ENCODE measurements around the gene PHF21B.

PHF21B gene

DNA sequence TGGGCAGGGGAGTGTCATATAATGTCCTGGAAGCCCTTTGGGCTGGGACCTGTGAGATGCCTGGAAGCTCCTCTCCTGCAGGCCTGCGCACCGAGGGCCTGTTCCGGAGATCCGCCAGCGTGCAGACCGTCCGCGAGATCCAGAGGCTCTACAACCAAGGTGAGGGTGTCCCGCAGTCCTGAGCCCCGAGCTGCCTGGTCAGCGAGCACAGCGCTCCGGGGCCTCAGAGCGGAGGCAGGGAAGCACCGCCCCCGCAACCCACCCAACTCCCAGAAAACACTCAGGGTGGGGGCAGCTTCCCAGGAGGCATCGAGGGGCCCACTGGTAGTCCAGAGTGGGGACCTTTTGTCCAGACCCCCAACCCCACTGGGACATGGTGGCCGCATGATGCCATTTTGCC is 161.9 kb downstream of the PHF21B start:
- no peak for DNase-seq (ENCODE audit: extremely low read depth in 1 of 2, low read depth in 1 of 2)

GRCh38 chr22:44847380-44847779 is 162.4 kb downstream of the PHF21B start:
- no peak for DNase-seq (ENCODE audit: extremely low read depth in 1 of 2, low read depth in 1 of 2)

GRCh38 chr22:44846726-44847275 is 163.0 kb downstream of the PHF21B start:
- no peak for DNase-seq (ENCODE audit: extremely low read depth in 1 of 2, low read depth in 1 of 2)

DNA sequence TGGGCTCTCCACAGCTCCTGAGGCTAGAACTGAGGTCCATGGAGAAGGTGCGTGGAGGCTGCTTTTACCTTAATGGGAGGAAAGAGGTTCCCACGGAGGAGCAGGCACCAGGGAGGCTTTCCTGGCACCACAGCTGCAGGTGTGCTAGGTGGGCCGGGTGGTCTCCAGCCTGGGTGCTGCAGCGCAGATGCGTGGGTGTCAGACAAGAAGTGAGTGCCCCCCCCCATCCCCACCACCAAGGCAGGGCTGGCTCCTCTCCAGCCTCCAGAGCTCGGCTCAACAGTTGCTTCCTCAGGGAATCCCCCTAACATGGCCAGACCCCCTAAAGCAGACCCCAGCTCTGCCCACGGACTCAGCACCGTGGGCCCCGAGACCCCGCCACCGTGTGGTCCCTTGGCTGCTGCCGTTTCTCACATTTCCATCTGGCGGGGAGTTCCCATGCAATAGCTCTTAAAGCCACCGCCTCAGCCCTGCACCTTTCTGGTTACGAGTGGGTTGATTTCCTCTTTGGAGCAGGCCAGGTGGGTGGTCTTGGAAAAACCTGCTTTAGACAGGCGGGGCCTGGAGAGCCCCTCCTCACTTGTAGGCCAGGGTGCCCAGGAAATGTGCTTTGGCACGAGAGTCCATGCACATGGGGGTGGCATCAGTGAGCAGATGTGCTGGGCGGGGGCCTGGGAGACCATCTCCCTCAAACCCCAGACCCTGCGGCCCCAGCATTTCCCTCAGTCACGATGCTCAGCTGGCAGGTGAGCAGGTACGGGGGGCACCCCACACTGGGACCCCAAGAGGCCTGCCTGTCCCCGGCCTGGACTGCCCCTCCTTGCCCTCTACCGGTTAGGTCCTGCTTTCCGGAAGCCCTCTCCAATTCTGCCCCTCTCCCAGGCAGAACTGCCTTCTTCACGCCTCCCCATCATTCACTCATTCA is 163.7 kb downstream of the PHF21B start:
- no peak for DNase-seq (ENCODE audit: extremely low read depth in 1 of 2, low read depth in 1 of 2)

DNA sequence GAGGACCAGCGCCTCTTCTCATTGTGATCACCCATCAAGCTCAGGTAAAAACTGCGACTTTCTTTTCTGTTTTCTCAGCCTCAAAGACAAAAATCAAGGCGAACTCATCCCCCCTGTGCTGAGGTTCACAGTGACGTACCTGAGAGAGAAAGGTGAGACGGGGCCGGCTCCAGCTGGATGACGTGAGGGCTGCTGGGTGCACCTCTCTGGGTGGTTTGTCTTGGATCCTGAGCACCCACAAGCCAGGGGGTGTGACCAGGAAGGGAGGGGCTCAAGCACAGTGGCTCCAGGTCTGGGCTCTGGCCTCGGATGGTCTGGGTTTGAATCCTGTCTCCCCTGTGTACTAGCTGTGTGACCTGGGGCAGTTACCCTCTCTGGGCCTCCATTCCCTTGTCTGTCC is 164.6 kb downstream of the PHF21B start:
- DNase-seq (ENCODE audit: extremely low read depth in 1 of 2, low read depth in 1 of 2) = no peak

GRCh38 chr22:44842417-44842816 is 167.4 kb downstream of the PHF21B start:
- DNase-seq (ENCODE audit: extremely low read depth in 1 of 2, low read depth in 1 of 2) = no peak

- DNase-seq (ENCODE audit: extremely low read depth in 1 of 2, low read depth in 1 of 2) = no peak
These were observed 169.0 kb downstream of the PHF21B start for GRCh38 chr22:44840611-44841322.

- DNase-seq (ENCODE audit: extremely low read depth in 1 of 2, low read depth in 1 of 2) = no peak
These were observed 170.1 kb downstream of the PHF21B start for GRCh38 chr22:44839721-44840120.

GRCh38 chr22:44839061-44839460 is 170.7 kb downstream of the PHF21B start:
- no peak for DNase-seq (ENCODE audit: extremely low read depth in 1 of 2, low read depth in 1 of 2)

DNA sequence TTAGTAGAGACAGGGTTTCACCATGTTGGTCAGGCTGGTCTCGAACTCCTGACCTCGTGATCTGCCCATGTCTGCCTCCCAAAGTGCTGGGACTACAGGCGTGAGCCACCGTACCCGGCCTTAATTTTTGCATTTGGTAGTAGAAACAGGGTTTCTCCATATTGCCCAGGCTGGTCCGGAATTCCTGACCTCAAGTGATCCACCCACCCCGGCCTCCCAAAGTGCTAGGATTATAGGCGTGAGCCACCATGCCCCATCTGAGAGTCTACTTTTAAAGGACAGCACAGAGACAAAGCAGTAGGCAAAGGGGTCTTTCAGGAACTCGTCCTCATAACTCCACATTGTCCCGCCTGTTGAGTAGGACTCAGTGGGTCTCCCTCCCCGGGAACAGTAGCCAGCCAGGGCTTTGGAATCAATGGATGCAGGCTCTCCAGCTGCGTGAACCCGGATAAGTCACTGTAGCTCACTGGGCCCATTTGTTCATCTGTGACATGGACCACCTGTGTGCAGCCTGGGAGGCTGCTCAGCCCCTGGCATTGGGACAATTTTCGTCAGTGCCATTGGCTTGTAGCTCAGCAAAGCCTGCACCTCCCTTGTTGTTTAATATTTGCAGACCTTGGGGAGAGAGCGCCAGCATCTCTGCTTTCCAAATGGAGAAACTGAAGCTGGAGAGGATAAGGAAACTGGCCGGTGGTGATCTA is 171.3 kb downstream of the PHF21B start:
- DNase-seq (ENCODE audit: extremely low read depth in 1 of 2, low read depth in 1 of 2) = no peak

DNA sequence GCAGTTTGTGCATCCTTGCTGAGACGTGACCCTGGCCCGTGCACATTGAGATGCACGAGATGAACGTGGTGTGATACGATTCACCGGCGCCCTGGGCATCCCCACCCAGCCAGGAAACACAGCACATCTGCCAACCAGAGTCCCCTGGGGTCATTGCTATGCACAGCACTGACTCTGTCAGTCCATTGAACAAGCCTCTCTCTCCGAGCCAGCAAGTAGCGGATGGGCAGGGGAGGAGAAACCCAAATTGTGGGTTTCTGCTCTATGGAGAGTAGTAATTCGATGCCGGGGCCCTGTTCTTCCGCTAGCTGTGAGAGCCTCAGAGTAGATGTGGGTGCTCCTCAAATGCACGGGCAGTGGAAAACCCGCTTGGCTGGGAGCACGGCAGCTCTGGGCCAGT is 172.3 kb downstream of the PHF21B start:
- no peak for DNase-seq (ENCODE audit: extremely low read depth in 1 of 2, low read depth in 1 of 2)

GRCh38 chr22:44834065-44834464 is 175.7 kb downstream of the PHF21B start:
- DNase-seq (ENCODE audit: extremely low read depth in 1 of 2, low read depth in 1 of 2) = no peak

GRCh38 chr22:44831885-44832284 is 177.9 kb downstream of the PHF21B start:
- no peak for DNase-seq (ENCODE audit: extremely low read depth in 1 of 2, low read depth in 1 of 2)

All from activated CD8-positive, alpha-beta memory T cell treated with anti-CD3 and anti-CD28 coated beads for 1 hour (primary cell).